ENCODE data around the gene RGL1. TPM values are rescaled to one million over a fixed set of nuclear protein-coding genes. Genes with fewer than 3 reads are reported as not detected.
"Not testable (repeated sequence)": the region's sequence is repeated elsewhere in the genome, so short reads cannot be mapped to it uniquely, and the experiment has no call there.

Gene RGL1
- total RNA-seq, 1 donor from 2014 or later, result 34.0 TPM

DNA sequence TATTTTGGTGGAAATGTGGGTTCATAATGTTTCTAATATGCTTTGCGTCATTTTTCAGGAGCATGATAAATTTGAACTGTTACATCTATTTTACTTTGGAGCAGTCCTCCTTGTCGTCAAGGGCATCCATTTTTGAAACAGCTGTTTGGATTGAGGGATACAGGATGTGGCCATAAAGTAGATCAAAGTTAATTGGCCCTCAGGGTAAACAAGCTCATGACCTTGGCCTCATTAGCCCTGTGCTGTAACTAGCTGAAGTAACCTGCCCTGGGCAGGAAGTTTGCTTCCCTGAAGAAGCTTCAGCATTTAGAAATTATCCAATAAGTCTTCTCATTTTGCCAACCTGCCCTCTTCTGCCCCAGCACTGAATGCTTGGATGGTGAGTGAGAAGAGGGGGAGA, 24.8 kb upstream of the RGL1 start:
- Mint-ChIP-seq H3K36me3 (peaks cover 1% of the 10 kb centered on the region), H3K4me1 (peaks cover 46% of the 10 kb centered on the region), H3K4me3 (no peak overlapping the region), H3K27ac (no peak overlapping the region), H3K9me3 (peaks cover 10% of the 10 kb centered on the region), H3K27me3 (ENCODE audit: low read depth) (no peaks in the 10 kb centered on the region)
- DNase-seq (ENCODE audit: low spot score in 2 of 2, unreplicated experiment in 2 of 2), result no peak
- no peak for TF ChIP-seq CTCF (IDR thresholded peaks at IDR 0.05; ENCODE audit: unreplicated experiment)

GRCh38 chr1:183780757-183781156, 24.2 kb upstream of the RGL1 start:
- no peak for DNase-seq (ENCODE audit: low spot score in 2 of 2, unreplicated experiment in 2 of 2)
- no peaks in the 10 kb centered on the region for H3K27me3 Mint-ChIP-seq (ENCODE audit: low read depth)
- peaks cover 5% of the 10 kb centered on the region for H3K9me3 Mint-ChIP-seq
- H3K4me1 Mint-ChIP-seq, result peaks cover 46% of the 10 kb centered on the region
- no peaks in the 10 kb centered on the region for H3K36me3 Mint-ChIP-seq
- H3K27ac Mint-ChIP-seq, result peak overlapping the region; percentile 50
- no peak overlapping the region for H3K4me3 Mint-ChIP-seq
- no peak for TF ChIP-seq CTCF (IDR thresholded peaks at IDR 0.05; ENCODE audit: unreplicated experiment)

DNA sequence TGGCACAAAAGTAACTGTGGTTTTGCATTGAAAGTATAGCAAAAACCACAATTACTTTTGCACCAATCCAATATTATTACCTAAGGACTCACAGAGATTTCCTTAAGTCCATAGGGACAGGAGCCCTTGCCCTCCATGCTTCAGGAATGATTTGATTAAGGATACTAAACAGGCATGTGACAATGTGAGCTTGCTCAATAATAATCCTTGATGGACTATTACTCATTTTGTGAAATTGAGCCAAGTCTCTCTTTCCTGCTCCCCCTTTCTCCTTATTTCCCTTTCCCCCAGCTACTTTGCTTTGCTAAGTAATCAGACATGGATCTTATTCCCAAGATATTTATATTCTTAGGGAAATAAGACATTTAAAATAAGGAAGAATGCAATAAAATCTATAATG, 21.6 kb upstream of the RGL1 start:
- Mint-ChIP-seq H3K27ac (no peak overlapping the region), H3K36me3 (no peaks in the 10 kb centered on the region), H3K4me1 (peaks cover 34% of the 10 kb centered on the region), H3K4me3 (no peak overlapping the region), H3K9me3 (no peaks in the 10 kb centered on the region), H3K27me3 (ENCODE audit: low read depth) (no peaks in the 10 kb centered on the region)
- TF ChIP-seq CTCF (IDR thresholded peaks at IDR 0.05; ENCODE audit: unreplicated experiment), result no peak
- no peak for DNase-seq (ENCODE audit: low spot score in 2 of 2, unreplicated experiment in 2 of 2)

- DNase-seq (ENCODE audit: low spot score in 2 of 2, unreplicated experiment in 2 of 2), result peak in 1 of 2 experiments; percentile 45
- Mint-ChIP-seq H3K27ac (peak overlapping the region; percentile 7), H3K27me3 (ENCODE audit: low read depth) (no peaks in the 10 kb centered on the region), H3K4me3 (no peak overlapping the region), H3K4me1 (peaks cover 29% of the 10 kb centered on the region), H3K36me3 (no peaks in the 10 kb centered on the region), H3K9me3 (no peaks in the 10 kb centered on the region)
- no peak for TF ChIP-seq CTCF (IDR thresholded peaks at IDR 0.05; ENCODE audit: unreplicated experiment)
Measured at GRCh38 chr1:183783767-183784637, 20.9 kb upstream of the RGL1 start.

GRCh38 chr1:183785921-183786320, 19.0 kb upstream of the RGL1 start:
- H3K4me3 Mint-ChIP-seq; H3K27me3 Mint-ChIP-seq (ENCODE audit: low read depth); H3K27ac Mint-ChIP-seq; H3K36me3 Mint-ChIP-seq; DNase-seq (ENCODE audit: low spot score in 2 of 2, unreplicated experiment in 2 of 2); H3K9me3 Mint-ChIP-seq: not testable (repeated sequence)
- H3K4me1 Mint-ChIP-seq, result peaks cover 27% of the 10 kb centered on the region

DNA sequence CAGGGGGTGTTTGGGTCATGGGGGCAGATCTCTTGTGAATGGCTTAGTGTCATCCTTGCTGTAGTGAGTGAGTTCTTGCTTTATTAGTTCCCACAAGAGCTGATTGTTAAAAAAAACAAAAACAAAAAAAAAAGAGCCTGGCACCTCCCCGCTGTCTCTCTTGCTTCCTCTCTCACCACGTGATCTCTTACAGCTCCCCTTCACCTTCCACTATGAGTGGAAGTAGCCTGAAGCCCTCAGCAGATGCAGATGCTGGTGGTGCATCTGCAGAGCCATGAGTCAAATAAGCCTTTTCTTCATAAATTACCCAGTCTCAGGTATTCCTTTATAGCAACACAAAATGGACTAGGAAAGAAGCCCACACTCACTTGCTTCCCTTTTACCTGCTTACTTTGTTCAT, 17.2 kb upstream of the RGL1 start:
- Mint-ChIP-seq H3K9me3 (peaks cover 4% of the 10 kb centered on the region), H3K4me3 (no peak overlapping the region), H3K27ac (no peak overlapping the region), H3K27me3 (ENCODE audit: low read depth) (no peaks in the 10 kb centered on the region), H3K36me3 (no peaks in the 10 kb centered on the region), H3K4me1 (peaks cover 22% of the 10 kb centered on the region)
- TF ChIP-seq CTCF (IDR thresholded peaks at IDR 0.05; ENCODE audit: unreplicated experiment), result no peak
- no peak for DNase-seq (ENCODE audit: low spot score in 2 of 2, unreplicated experiment in 2 of 2)
